HG02642 (cell line): Measurements from ENCODE around the gene COBL.

Experiments used
- ATAC-seq: cut with Tn5 transposase; IDR thresholded peaks from one replicate; pipeline ENCODE4 v1.9.1; 2021; ENCODE audit warnings: mild to moderate bottlenecking; ENCODE audit not compliant: unreplicated experiment, poor library complexity

Gene COBL

GRCh38 chr7:51316666-51317581, at the start of gene COBL:
Gene COBL, minus strand, starts transcription at chr7:51316809. Its CDS starts 176 bp downstream, at chr7:51316633.
- no peak for ATAC-seq

- ATAC-seq = no peak
These were observed 49.6 kb upstream of the COBL start for GRCh38 chr7:51366172-51366728.

GRCh38 chr7:51357821-51358220, 41.2 kb upstream of the COBL start:
- ATAC-seq = no peak

GRCh38 chr7:51356849-51357516, 40.4 kb upstream of the COBL start:
- no peak for ATAC-seq

- no peak for ATAC-seq
These were observed 38.3 kb upstream of the COBL start for GRCh38 chr7:51354897-51355296.

GRCh38 chr7:51354434-51354833, 37.8 kb upstream of the COBL start:
- no peak for ATAC-seq

GRCh38 chr7:51352174-51353100, 35.8 kb upstream of the COBL start:
- no peak for ATAC-seq

GRCh38 chr7:51351661-51352060, 35.1 kb upstream of the COBL start:
- no peak for ATAC-seq

- no peak for ATAC-seq
These were observed 33.9 kb upstream of the COBL start for GRCh38 chr7:51350546-51350896.

GRCh38 chr7:51349820-51350545, 33.4 kb upstream of the COBL start:
- ATAC-seq = no peak

GRCh38 chr7:51346126-51346525, 29.5 kb upstream of the COBL start:
- no peak for ATAC-seq

GRCh38 chr7:51344406-51345138, 28.0 kb upstream of the COBL start:
- ATAC-seq = no peak

GRCh38 chr7:51340936-51341335, 24.3 kb upstream of the COBL start:
- no peak for ATAC-seq

- ATAC-seq = no peak
These were observed 23.6 kb upstream of the COBL start for GRCh38 chr7:51340029-51340838.

- no peak for ATAC-seq
These were observed 18.4 kb upstream of the COBL start for GRCh38 chr7:51335057-51335456.

GRCh38 chr7:51329696-51330263, 13.2 kb upstream of the COBL start:
- no peak for ATAC-seq

- ATAC-seq = no peak
These were observed 11.8 kb upstream of the COBL start for GRCh38 chr7:51328351-51328801.

- no peak for ATAC-seq
These were observed 10.7 kb upstream of the COBL start for GRCh38 chr7:51327287-51327717.
